Panc1 (cell line): Measurements from ENCODE around the gene KNDC1. TPM values are rescaled to one million over a fixed set of nuclear protein-coding genes. Genes with fewer than 3 reads are reported as not detected.

Experiments used
- ATAC-seq: fragments of 200-7000 bp; cut with Tn5 transposase; 2 replicates; pipeline ENCODE4 v1.9.1; 2020; ENCODE audit warnings: mild to moderate bottlenecking, moderate library complexity
- BruUV-seq: library from RNA; stranded (reverse); fragments of 400-500 nt; replicated peaks from 2 replicates; lab custom pipeline; 2021; lab: Mats Ljungman, UMichigan
- CTCF ChIA-PET: fragments of 300-600 bp; sonication (Branson Sonifier 250); formaldehyde crosslinking; loops from one replicate; lab custom pipeline; 2022; ENCODE audit warnings: antibody characterized with exemption; lab: Charles Lee
- POLR2A ChIA-PET: fragments of 300-600 bp; sonication (Branson Sonifier 250); formaldehyde crosslinking; loops from one replicate; lab custom pipeline; 2022; ENCODE audit warnings: antibody characterized with exemption; lab: Charles Lee
- DNase-seq: peaks from one replicate; pipeline ENCODE4 v3.0.0-alpha.2; 2010; ENCODE audit warnings: low read depth, low spot score
- H3K27ac ChIP-seq: 2 replicates; pipeline ENCODE4 v1.5.1; 2011; ENCODE audit warnings: mild to moderate bottlenecking, low read length, inconsistent platforms
- H3K27me3 ChIP-seq: fragments of 200-500 bp; sonication (Bioruptor generic); 2 replicates; pipeline ENCODE4 v1.6.0; 2014; ENCODE audit warnings: low read length, inconsistent platforms; ENCODE audit not compliant: control insufficient read depth, insufficient read depth
- H3K36me3 ChIP-seq: fragments of 200-500 bp; sonication (Bioruptor generic); 2 replicates; pipeline ENCODE4 v1.5.1; 2014; ENCODE audit warnings: inconsistent platforms, mild to moderate bottlenecking, low read length, moderate library complexity; ENCODE audit not compliant: control insufficient read depth, insufficient read depth
- H3K4me1 ChIP-seq: 2 replicates; pipeline ENCODE4 v1.5.1; 2011; ENCODE audit warnings: inconsistent platforms, mild to moderate bottlenecking, low read length, moderate library complexity; ENCODE audit not compliant: control insufficient read depth, insufficient read depth
- H3K4me3 ChIP-seq, 2 experiments: 2 replicates each; pipeline ENCODE4 v1.5.1; 2011 to 2012; ENCODE audit warnings: low read depth in 2 of 2, low read length in 2 of 2, mild to moderate bottlenecking in 2 of 2, inconsistent platforms in 1 of 2, moderate library complexity in 1 of 2
- H3K9me3 ChIP-seq: fragments of 200-500 bp; sonication (Bioruptor generic); 2 replicates; pipeline ENCODE4 v1.5.1; 2014; ENCODE audit warnings: low read depth, mild to moderate bottlenecking, inconsistent platforms, low read length, moderate library complexity; ENCODE audit not compliant: control insufficient read depth, insufficient read depth
- POLR2AphosphoS5 ChIP-seq: IDR thresholded peaks from 2 replicates; pipeline ENCODE4 v1.6.1; 2012; ENCODE audit warnings: mild to moderate bottlenecking, low read depth, low read length, moderate library complexity
- REST ChIP-seq, 2 experiments: IDR thresholded peaks; 2 replicates each; pipeline ENCODE4 v1.6.1; 2011 to 2012; ENCODE audit warnings: low read depth in 2 of 2, control low read depth in 1 of 2, low read length in 1 of 2, mild to moderate bottlenecking in 1 of 2, moderate library complexity in 1 of 2; ENCODE audit not compliant: insufficient read depth in 1 of 2
- SIN3A ChIP-seq: IDR thresholded peaks from 2 replicates; pipeline ENCODE4 v1.6.1; 2012; ENCODE audit warnings: low read depth, mild to moderate bottlenecking, low read length, moderate library complexity, borderline replicate concordance; ENCODE audit not compliant: insufficient read depth
- TCF7L2 ChIP-seq: IDR thresholded peaks from 2 replicates; pipeline ENCODE4 v1.6.1; 2011; ENCODE audit warnings: mild to moderate bottlenecking, low read depth, low read length, inconsistent platforms
- in situ Hi-C: cut with HindIII; loops from 2 replicates; pipeline ENCODE4 v1.10.0; 2016; ENCODE audit warnings: low sequenced_read_pairs, low pct_unique_long_range_greater_than_20kb
- intact Hi-C: fragments of 100-400 bp; cut with micrococcal nuclease; formaldehyde crosslinking; loops from one replicate; pipeline ENCODE4 v1.10.0; 2022; ENCODE audit not compliant: unreplicated experiment
- total RNA-seq: library from RNA; stranded (reverse); gene quantifications from one replicate; pipeline ENCODE4 v1.2.1, GENCODE V29; 2021; ENCODE audit not compliant: unreplicated experiment
- TF ChIP-seq, protein P1 (sequence below): fragments of 450-650 bp; IDR thresholded peaks from 2 replicates; pipeline ENCODE4 v1.5.1; 2017; ENCODE audit warnings: mild to moderate bottlenecking

KNDC1 gene
- total RNA-seq, 1 experiment from 2014 or later = 2.6 TPM

DNA sequence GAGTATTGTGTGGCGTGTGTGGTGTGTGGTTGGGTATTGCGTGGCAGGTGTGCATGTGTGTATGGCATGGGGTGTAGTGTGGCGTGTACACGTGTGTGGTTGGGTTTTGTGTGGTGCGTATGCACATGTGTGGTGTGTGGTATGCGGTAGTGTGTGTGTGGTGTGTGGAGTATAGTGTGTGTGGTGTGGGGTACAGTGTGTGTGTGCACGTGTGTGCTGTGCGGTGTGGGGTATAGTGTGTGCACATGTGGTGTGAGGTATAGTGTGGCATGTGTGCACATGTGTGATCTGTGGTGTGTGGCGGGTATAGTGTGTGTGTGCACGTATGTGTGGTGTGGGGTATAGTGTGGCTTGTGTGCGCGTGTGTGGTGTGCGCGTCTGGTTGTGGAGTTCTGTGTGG is 49.1 kb downstream of the KNDC1 start:
- Histone ChIP-seq H3K4me1 (no peaks in the 10 kb centered on the region), H3K9me3 (no peaks in the 10 kb centered on the region), H3K27ac (no peak overlapping the region), H3K27me3 (no peaks in the 10 kb centered on the region), H3K4me3 (no peak overlapping the region), H3K36me3 (no peaks in the 10 kb centered on the region)
- intact Hi-C loops = no loop called here
- CTCF ChIA-PET = no interaction called here
- no peak for DNase-seq
- TF ChIP-seq POLR2AphosphoS5 (no peak), TCF7L2 (no peak), SIN3A (no peak), REST (IDR thresholded peaks at IDR 0.05; ENCODE audit: insufficient read depth in 1 of 2, low read depth in 2 of 2, low read length in 1 of 2) (no peak)
- TF ChIP-seq, protein P1, sequence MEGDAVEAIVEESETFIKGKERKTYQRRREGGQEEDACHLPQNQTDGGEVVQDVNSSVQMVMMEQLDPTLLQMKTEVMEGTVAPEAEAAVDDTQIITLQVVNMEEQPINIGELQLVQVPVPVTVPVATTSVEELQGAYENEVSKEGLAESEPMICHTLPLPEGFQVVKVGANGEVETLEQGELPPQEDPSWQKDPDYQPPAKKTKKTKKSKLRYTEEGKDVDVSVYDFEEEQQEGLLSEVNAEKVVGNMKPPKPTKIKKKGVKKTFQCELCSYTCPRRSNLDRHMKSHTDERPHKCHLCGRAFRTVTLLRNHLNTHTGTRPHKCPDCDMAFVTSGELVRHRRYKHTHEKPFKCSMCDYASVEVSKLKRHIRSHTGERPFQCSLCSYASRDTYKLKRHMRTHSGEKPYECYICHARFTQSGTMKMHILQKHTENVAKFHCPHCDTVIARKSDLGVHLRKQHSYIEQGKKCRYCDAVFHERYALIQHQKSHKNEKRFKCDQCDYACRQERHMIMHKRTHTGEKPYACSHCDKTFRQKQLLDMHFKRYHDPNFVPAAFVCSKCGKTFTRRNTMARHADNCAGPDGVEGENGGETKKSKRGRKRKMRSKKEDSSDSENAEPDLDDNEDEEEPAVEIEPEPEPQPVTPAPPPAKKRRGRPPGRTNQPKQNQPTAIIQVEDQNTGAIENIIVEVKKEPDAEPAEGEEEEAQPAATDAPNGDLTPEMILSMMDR = no peak
- in situ Hi-C loops = no loop called here
- POLR2A ChIA-PET = no interaction called here
- BruUV-seq = no TSS peak
- ATAC-seq = no peak

DNA sequence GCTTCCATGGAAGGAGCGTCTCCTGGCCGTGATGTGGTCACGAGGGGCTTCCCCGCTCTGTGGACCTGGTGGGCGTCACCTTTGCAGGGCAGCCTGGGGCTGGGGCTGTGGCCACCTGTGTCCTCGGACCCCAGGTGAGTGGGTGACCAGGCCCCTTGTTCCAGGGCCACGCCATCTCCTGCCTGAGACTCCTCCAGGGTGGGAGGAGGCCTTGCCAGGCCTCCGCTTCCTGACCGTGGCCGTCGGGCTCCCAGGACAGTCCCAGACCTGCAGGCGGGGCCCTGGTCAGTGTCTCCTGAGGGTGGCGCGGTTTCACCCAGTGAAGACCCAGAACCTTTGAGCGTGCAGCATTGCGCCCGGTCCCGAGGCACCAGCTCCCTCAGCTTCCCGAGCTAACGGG is 49.6 kb downstream of the KNDC1 start:
- intact Hi-C loops = no loop called here
- in situ Hi-C loops = no loop called here
- no peaks in the 10 kb centered on the region for H3K9me3 ChIP-seq
- no peak for ATAC-seq
- CTCF ChIA-PET = no interaction called here
- no peaks in the 10 kb centered on the region for H3K27me3 ChIP-seq
- no peaks in the 10 kb centered on the region for H3K4me1 ChIP-seq
- POLR2A ChIA-PET = no interaction called here
- TF ChIP-seq, protein P1 = no peak
- TF ChIP-seq TCF7L2 (no peak), POLR2AphosphoS5 (no peak), SIN3A (no peak), REST (IDR thresholded peaks at IDR 0.05; ENCODE audit: insufficient read depth in 1 of 2, low read depth in 2 of 2, low read length in 1 of 2) (no peak)
- DNase-seq = no peak
- no peak overlapping the region for H3K4me3 ChIP-seq
- H3K36me3 ChIP-seq = no peaks in the 10 kb centered on the region
- no peak overlapping the region for H3K27ac ChIP-seq
- no TSS peak for BruUV-seq
